AG04450 (cell line): ENCODE data around the gene LCA5. TPM values are rescaled to one million over a fixed set of nuclear protein-coding genes. Genes with fewer than 3 reads are reported as not detected.
"Not testable (repeated sequence)": the region's sequence is repeated elsewhere in the genome, so short reads cannot be mapped to it uniquely, and the experiment has no call there.

Experiments used
- CTCF ChIA-PET: fragments of 300-600, 350-600 bp; formaldehyde crosslinking; extraction: SDS; loops from one replicate; lab custom pipeline; 2022; ENCODE audit warnings: antibody characterized with exemption, inconsistent platforms; lab: Charles Lee
- POLR2A ChIA-PET: fragments of 350-600 bp; formaldehyde crosslinking; extraction: SDS; loops from one replicate; lab custom pipeline; 2021; ENCODE audit warnings: antibody characterized with exemption, inconsistent platforms; lab: Yijun Ruan, JAX
- DNase-seq: peaks from one replicate; pipeline ENCODE4 v3.0.0-alpha.2; 2011; ENCODE audit warnings: low read depth, low spot score
- H3K27ac ChIP-seq: one replicate; pipeline ENCODE4 v1.5.1; 2012; ENCODE audit warnings: low read depth, low read length, control low read depth
- H3K27me3 ChIP-seq: one replicate; pipeline ENCODE4 v1.6.0; 2012; ENCODE audit warnings: low read length; ENCODE audit not compliant: control insufficient read depth, insufficient read depth
- H3K4me3 ChIP-seq: 2 replicates; pipeline ENCODE4 v1.5.1; 2011; ENCODE audit warnings: mild to moderate bottlenecking, low read depth, low read length, control low read depth
- H3K9me3 ChIP-seq: 2 replicates; pipeline ENCODE4 v1.5.1; 2012; ENCODE audit warnings: low read length; ENCODE audit not compliant: control insufficient read depth, insufficient read depth
- polyA plus RNA-seq: library from polyadenylated mRNA; depleted of rRNA; stranded (reverse); fragments of >200 nt; gene quantifications from 2 replicates; pipeline ENCODE4 v1.2.3, GENCODE V29; 2011
- TF ChIP-seq, protein P1 (sequence below): IDR thresholded peaks from 2 replicates; pipeline ENCODE4 v1.5.1; 2011; ENCODE audit warnings: low read depth, low read length, control low read depth, inconsistent platforms

LCA5 gene
- polyA plus RNA-seq, 1 experiment: 4.2 TPM

DNA sequence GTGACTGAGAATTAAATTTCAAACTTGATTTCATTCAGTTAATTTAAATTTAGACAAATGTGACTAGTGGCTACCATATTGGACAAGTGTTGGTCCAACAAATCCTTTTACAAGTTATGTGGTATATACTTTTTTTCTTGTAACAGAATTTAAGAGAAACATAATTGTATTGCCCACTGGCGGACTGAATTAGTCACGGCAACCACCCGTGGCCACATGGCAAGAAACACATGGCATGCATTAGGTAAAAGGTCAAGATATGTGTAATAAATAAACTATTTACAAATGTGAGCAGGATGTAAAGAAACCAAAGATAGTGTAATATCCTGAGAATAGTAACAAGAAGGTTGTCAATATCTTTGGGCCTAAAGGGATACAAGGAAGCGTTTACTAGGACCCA is 91.2 kb downstream of the LCA5 start:
- ChIA-PET CTCF (no interaction called here), POLR2A (no interaction called here)
- no peak for DNase-seq
- TF ChIP-seq, protein P1, sequence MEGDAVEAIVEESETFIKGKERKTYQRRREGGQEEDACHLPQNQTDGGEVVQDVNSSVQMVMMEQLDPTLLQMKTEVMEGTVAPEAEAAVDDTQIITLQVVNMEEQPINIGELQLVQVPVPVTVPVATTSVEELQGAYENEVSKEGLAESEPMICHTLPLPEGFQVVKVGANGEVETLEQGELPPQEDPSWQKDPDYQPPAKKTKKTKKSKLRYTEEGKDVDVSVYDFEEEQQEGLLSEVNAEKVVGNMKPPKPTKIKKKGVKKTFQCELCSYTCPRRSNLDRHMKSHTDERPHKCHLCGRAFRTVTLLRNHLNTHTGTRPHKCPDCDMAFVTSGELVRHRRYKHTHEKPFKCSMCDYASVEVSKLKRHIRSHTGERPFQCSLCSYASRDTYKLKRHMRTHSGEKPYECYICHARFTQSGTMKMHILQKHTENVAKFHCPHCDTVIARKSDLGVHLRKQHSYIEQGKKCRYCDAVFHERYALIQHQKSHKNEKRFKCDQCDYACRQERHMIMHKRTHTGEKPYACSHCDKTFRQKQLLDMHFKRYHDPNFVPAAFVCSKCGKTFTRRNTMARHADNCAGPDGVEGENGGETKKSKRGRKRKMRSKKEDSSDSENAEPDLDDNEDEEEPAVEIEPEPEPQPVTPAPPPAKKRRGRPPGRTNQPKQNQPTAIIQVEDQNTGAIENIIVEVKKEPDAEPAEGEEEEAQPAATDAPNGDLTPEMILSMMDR: no peak
- no peak overlapping the region for H3K4me3 ChIP-seq
- H3K9me3 ChIP-seq: no peaks in the 10 kb centered on the region
- no peak overlapping the region for H3K27ac ChIP-seq
- H3K27me3 ChIP-seq: no peaks in the 10 kb centered on the region

DNA sequence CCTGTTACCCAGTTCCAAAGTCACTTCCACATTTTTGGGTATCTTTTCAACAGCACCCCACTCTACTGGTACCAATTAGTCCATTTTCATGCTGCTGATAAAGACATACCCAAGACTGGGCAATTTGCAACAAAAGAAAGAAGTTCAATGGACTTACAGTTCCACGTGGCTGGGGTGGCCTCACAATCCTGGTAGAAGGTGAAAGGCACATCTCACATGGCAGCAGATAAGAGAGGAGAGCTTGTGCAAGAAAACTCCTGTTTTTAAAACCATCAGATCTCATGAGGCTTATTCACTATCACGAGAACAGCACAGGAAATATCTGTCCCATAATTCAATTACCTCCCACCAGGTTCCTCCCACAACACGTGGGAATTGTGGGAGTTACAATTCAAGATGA is 93.4 kb downstream of the LCA5 start:
- POLR2A ChIA-PET, H3K9me3 ChIP-seq, H3K4me3 ChIP-seq, CTCF ChIA-PET, H3K27me3 ChIP-seq, DNase-seq, H3K27ac ChIP-seq: not testable (repeated sequence)

DNA sequence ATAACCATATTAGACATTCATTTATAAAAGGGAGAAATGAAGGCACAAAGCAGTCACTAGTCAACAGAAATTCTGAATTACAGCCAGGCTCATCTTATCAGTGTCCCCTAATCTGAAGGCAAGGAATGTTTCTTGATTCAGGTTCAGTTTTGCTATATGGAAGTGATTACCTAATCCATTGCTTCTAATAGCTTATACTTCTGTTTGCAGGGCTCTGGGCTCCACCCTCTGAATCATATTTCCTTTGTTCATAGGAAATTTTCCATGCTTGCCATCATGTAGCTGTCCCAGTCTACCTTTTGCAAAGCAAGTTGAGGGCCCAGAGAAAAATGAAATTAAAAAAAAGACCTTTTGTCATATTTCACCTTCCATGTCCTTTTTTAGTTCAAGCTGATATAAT is 96.0 kb downstream of the LCA5 start:
- no peak for DNase-seq
- Histone ChIP-seq H3K27ac (no peak overlapping the region), H3K27me3 (no peaks in the 10 kb centered on the region), H3K4me3 (no peak overlapping the region), H3K9me3 (no peaks in the 10 kb centered on the region)
- TF ChIP-seq, protein P1: no peak
- ChIA-PET POLR2A (no interaction called here), CTCF (no interaction called here)

DNA sequence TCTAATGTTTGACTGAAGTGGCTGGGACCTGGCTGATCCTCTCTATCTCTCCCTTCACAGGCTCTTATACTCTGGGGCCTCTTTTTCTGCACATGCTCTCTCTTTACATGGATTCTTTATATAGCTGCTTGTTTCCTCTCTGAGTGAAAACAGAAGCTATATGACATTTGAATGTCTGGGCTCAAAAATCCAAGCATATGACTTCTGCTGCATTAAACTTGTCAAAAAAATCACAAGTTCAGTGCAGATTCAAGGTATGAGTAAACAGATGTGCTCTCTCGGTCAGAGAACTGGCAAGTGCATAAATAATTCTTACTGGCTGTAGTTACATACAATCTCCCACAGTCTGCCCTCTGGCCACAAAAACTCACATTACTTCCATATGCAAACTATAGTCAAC is 96.6 kb downstream of the LCA5 start:
- DNase-seq: no peak
- Histone ChIP-seq H3K4me3 (no peak overlapping the region), H3K27me3 (no peaks in the 10 kb centered on the region), H3K9me3 (no peaks in the 10 kb centered on the region), H3K27ac (no peak overlapping the region)
- ChIA-PET POLR2A (no interaction called here), CTCF (no interaction called here)
- TF ChIP-seq, protein P1: no peak

DNA sequence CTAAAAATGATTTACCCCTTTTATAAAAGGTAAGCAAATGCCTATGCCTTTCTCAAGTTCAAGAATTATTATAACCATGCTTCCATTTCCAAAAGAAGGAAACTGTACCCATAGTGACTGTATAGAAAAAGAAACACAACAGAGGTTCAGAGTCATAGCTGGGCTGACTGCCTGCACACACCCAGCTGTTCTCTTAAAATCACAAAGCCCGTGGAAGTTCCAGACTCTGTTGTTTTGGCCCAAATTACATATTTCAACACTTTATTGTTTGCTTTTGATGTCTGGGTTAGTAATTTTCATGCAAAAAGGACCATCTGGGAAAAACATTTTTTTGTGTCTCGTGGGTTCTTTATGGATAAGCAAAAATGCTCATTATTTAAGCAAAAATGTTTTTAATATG is 99.2 kb downstream of the LCA5 start:
- CTCF ChIA-PET: no interaction called here
- H3K27ac ChIP-seq: no peak overlapping the region
- TF ChIP-seq, protein P1: no peak
- H3K9me3 ChIP-seq: no peaks in the 10 kb centered on the region
- H3K27me3 ChIP-seq: peaks cover 3% of the 10 kb centered on the region
- POLR2A ChIA-PET: no interaction called here
- no peak overlapping the region for H3K4me3 ChIP-seq
- no peak for DNase-seq

DNA sequence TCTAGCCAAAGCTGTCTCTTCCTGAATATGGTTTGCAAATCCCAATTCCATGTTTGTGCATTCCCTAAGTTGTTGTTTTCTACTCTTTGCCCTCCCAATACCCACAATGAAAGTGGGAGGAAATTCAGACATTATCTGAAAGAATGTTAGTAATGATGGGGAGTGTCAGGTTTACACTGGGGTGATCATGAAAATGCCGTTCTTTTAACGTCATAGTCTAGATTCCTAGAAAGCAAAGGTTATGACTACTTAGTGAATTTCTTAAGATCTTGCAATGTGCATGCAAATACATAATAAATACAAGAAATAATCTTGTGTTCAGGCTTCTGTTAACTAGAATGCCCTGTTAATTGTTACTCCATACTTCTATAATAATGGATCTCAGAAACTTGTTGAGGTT is 101.0 kb downstream of the LCA5 start:
- no peak for DNase-seq

More for the DNA sequence above, 101.0 kb downstream of the LCA5 start:
- TF ChIP-seq, protein P1: no peak
- ChIA-PET CTCF (no interaction called here), POLR2A (no interaction called here)
- peaks cover 4% of the 10 kb centered on the region for H3K27me3 ChIP-seq
- H3K27ac ChIP-seq: no peak overlapping the region
- H3K4me3 ChIP-seq: no peak overlapping the region
- no peaks in the 10 kb centered on the region for H3K9me3 ChIP-seq
